Karpas-422 (cell line): Measurements from ENCODE around the gene AMHR2. TPM values are rescaled to one million over a fixed set of nuclear protein-coding genes. Genes with fewer than 3 reads are reported as not detected.

Source experiments
- DNase-seq: peaks from one replicate; pipeline ENCODE4 v3.0.0-alpha.2; 2015
- H2AFZ ChIP-seq: fragments of 200-600 bp; sonication (generic); 2 replicates; pipeline ENCODE4 v1.6.1; 2014; ENCODE audit warnings: antibody characterized with exemption, low read length, mixed read lengths
- H3K27ac ChIP-seq: fragments of 200-600 bp; sonication (generic); 2 replicates; pipeline ENCODE4 v1.5.1; 2014; ENCODE audit warnings: mild to moderate bottlenecking, low read length, moderate library complexity
- H3K27me3 ChIP-seq: fragments of 200-600 bp; sonication (generic); 2 replicates; pipeline ENCODE4 v1.6.1; 2014; ENCODE audit warnings: low read length, mixed read lengths
- H3K36me3 ChIP-seq: fragments of 200-600 bp; sonication (generic); 2 replicates; pipeline ENCODE4 v1.6.1; 2014; ENCODE audit warnings: low read length, mixed read lengths; ENCODE audit not compliant: insufficient read depth
- H3K4me1 ChIP-seq: fragments of 200-600 bp; sonication (generic); 2 replicates; pipeline ENCODE4 v1.6.1; 2014; ENCODE audit warnings: mild to moderate bottlenecking, low read length, mixed read lengths
- H3K4me2 ChIP-seq: fragments of 200-600 bp; sonication (generic); 2 replicates; pipeline ENCODE4 v1.6.1; 2014; ENCODE audit warnings: low read length, low read depth, mild to moderate bottlenecking; ENCODE audit not compliant: poor library complexity, severe bottlenecking
- H3K4me3 ChIP-seq: fragments of 200-600 bp; sonication (generic); 2 replicates; pipeline ENCODE4 v1.5.1; 2014; ENCODE audit warnings: mild to moderate bottlenecking, antibody characterized with exemption, low read length, mixed read lengths
- H3K79me2 ChIP-seq: fragments of 200-600 bp; sonication (generic); 2 replicates; pipeline ENCODE4 v1.6.1; 2014; ENCODE audit warnings: mild to moderate bottlenecking, low read length, mixed read lengths
- H3K9ac ChIP-seq: fragments of 200-600 bp; sonication (generic); 2 replicates; pipeline ENCODE4 v1.6.0; 2014; ENCODE audit warnings: low read length
- H3K9me2 ChIP-seq: fragments of 200-600 bp; sonication (generic), shearing (Covaris generic); replicated peaks from 2 replicates; pipeline ENCODE4 v1.6.0; 2014; ENCODE audit warnings: mild to moderate bottlenecking, low read length, moderate library complexity; ENCODE audit not compliant: insufficient read depth
- H3K9me3 ChIP-seq: fragments of 300-700, 200-600 bp; sonication (generic); 2 replicates; pipeline ENCODE4 v1.6.1; 2014; ENCODE audit warnings: low read length, mixed read lengths
- H4K20me1 ChIP-seq: fragments of 200-600 bp; sonication (generic); 2 replicates; pipeline ENCODE4 v1.6.1; 2014; ENCODE audit warnings: mild to moderate bottlenecking, antibody characterized with exemption, low read length, low read depth; ENCODE audit not compliant: insufficient read depth
- total RNA-seq: library from RNA; depleted of rRNA; stranded (reverse); fragments of >200 nt; shearing (Covaris generic); gene quantifications from 2 replicates; pipeline ENCODE4 v1.2.3, GENCODE V29; 2014; ENCODE audit warnings: low replicate concordance

Gene AMHR2
- total RNA-seq, 1 experiment from 2014 or later = not detected

DNA sequence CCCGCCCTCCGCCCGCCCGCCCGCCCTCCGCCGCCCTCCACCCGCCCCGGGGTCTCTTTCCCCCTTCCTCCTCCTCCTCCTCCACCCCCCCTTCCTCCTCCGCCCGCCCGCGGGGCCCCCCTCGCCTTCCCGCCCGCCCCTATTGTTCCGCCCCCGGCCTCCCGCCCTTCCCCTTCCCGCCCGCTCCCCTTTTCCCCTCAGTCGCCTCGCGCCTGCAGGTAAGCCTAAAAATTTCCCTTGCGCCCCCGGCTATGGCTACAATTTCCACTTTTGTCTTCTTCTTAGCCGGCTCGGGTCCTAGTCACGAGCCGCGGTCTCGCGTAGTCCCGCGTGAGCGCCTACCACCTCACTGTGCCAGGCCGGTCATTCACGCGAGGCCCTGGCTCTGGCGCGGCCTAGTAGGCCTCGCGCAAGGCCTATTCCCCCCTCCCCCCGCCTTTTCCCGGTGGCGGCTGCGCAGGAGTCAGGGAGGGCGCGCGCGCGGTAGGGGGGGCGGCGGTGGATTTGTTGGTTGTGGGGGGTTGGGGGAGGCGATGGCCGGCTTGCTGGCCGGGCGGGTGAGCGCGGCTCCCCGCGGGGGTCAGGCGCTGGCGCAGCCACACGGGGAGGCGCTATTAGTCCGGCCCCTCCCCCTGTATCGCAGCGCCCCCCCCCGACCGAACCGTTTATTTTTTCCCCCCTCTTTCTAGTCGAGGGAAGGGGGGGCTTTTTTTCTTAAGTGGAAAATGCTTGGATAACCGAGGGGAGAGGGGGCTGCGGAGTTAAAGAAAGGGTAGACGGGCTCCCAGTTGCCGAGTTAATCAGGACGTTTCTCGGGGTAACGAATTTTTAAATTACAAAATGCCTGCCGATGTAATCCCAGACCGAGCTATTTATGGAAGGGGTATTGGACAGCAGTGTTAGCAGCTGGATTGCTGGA lies 28.8 kb downstream of the AMHR2 start:
- peak; percentile 86 for DNase-seq
- Histone ChIP-seq H3K4me2 (peak overlapping the region; percentile 99), H3K79me2 (peaks cover 55% of the 10 kb centered on the region), H3K9ac (peak overlapping the region; percentile 100), H3K4me1 (peaks cover 32% of the 10 kb centered on the region), H3K9me2 (no peaks in the 10 kb centered on the region), H3K36me3 (peaks cover 46% of the 10 kb centered on the region), H3K27ac (peak overlapping the region; percentile 91), H3K27me3 (no peaks in the 10 kb centered on the region), H2AFZ (no peak overlapping the region), H4K20me1 (peaks cover 41% of the 10 kb centered on the region), H3K9me3 (no peaks in the 10 kb centered on the region), H3K4me3 (peak overlapping the region; percentile 98)

DNA sequence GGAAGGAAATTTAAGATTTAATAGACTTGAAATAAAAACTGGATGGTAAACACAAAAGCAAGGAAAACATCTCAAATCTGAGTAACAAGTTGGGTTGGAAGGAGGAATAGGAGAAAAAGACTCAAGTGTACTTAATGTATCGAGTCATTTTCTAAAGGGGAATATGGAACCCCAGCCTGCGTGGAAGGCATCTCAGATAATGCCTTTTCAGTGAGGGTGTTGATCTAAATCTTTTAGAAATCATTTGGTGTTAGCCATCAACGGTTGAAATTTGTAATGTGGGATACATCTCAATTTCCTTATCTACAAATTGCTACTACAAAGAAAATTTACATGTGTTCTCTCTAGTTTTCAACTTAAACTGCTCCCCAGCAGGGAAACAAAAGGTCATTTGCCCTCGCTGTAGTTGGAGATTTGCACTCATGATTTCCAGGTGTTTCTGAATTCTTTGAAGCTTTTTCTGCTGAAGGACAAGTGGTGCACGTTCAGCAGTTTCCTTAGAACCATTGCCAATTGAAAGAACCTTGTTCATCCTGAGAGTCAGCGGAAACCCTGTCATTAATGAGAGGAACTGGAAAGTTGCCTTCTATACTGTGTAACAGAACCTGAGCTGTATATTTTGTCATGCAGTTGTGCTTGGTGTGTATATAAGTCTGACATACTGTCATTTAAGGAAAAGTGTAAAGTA lies 30.4 kb downstream of the AMHR2 start:
- Histone ChIP-seq H3K4me2 (peak overlapping the region; percentile 99), H4K20me1 (peaks cover 46% of the 10 kb centered on the region), H3K9me2 (no peaks in the 10 kb centered on the region), H3K4me3 (peak overlapping the region; percentile 98; the same call in 1 of the 2 replicates), H3K9me3 (no peaks in the 10 kb centered on the region), H2AFZ (no peak overlapping the region), H3K79me2 (peaks cover 66% of the 10 kb centered on the region), H3K36me3 (peaks cover 55% of the 10 kb centered on the region), H3K4me1 (peaks cover 32% of the 10 kb centered on the region), H3K9ac (peak overlapping the region; percentile 100), H3K27me3 (no peaks in the 10 kb centered on the region), H3K27ac (no peak overlapping the region)
- no peak for DNase-seq

DNA sequence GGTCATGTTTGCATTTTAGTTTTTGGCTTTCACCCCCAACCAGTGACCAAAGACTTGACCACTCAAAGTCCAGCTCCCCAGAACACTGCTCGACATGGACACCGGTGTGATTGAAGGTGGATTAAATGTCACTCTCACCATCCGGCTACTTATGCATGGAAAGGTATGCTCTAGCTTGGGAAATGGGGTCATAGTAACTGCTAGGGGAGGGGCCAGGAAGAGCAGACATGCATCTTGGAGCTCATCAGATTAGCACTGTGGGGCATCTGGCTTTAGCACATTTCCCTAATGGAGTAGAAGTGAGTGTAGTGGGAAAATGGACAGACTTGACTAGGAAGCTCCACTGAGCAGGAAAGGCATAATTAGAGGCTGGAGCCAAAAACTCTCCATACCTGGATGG lies 31.1 kb downstream of the AMHR2 start:
- H4K20me1 ChIP-seq = peaks cover 48% of the 10 kb centered on the region
- no peak for DNase-seq

DNA sequence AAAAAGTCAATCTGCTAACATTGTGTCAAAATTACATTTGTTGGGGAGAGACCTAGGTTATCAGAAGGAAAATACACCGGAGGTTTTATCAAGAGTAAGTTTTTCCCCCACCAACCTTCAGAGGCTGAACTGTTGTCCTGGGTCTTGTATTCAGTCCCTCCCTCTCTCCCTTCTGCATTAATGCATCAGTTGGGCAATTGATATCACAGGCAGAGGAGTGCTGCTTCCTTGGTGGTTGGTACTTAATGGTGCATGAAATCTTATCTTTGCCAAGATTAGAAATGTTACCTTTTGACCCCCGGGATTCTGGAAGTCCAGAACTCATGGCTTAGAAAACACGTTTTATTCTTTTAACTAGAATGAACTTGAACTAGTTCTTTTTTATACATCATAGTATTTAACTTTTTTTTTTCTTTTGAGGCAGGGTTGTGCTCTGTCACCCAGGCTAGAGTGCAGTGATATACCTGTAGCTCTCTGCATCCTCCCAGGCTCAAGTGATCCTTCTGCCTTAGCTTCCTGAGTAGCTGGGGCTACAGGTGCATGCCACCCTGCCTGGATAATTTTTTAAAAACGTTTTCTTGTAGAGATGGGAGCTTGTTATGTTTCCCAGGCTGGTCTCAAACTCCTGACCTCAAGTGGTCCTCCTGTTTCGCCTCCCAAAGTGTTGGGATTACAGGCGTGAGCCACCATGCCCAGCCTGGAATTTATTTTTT lies 33.2 kb downstream of the AMHR2 start:
- H3K4me3 ChIP-seq = no peak overlapping the region
- no peak overlapping the region for H2AFZ ChIP-seq
- peaks cover 22% of the 10 kb centered on the region for H3K4me1 ChIP-seq
- H3K79me2 ChIP-seq = peaks cover 89% of the 10 kb centered on the region
- no peak overlapping the region for H3K9ac ChIP-seq
- H3K27ac ChIP-seq = no peak overlapping the region
- H3K27me3 ChIP-seq = no peaks in the 10 kb centered on the region
- no peak for DNase-seq
- peaks cover 82% of the 10 kb centered on the region for H3K36me3 ChIP-seq
- H3K9me2 ChIP-seq = no peaks in the 10 kb centered on the region
- no peak overlapping the region for H3K4me2 ChIP-seq
- H3K9me3 ChIP-seq = no peaks in the 10 kb centered on the region
- peaks cover 57% of the 10 kb centered on the region for H4K20me1 ChIP-seq

More for the DNA sequence above, 31.1 kb downstream of the AMHR2 start:
- no peak overlapping the region for H3K4me3 ChIP-seq
- H3K27ac ChIP-seq = no peak overlapping the region
- no peaks in the 10 kb centered on the region for H3K27me3 ChIP-seq
- H3K9me3 ChIP-seq = no peaks in the 10 kb centered on the region
- H3K4me2 ChIP-seq = peak overlapping the region; percentile 99
- peaks cover 61% of the 10 kb centered on the region for H3K36me3 ChIP-seq
- no peak overlapping the region for H3K9ac ChIP-seq
- peaks cover 72% of the 10 kb centered on the region for H3K79me2 ChIP-seq
- peaks cover 32% of the 10 kb centered on the region for H3K4me1 ChIP-seq
- no peak overlapping the region for H2AFZ ChIP-seq
- no peaks in the 10 kb centered on the region for H3K9me2 ChIP-seq

DNA sequence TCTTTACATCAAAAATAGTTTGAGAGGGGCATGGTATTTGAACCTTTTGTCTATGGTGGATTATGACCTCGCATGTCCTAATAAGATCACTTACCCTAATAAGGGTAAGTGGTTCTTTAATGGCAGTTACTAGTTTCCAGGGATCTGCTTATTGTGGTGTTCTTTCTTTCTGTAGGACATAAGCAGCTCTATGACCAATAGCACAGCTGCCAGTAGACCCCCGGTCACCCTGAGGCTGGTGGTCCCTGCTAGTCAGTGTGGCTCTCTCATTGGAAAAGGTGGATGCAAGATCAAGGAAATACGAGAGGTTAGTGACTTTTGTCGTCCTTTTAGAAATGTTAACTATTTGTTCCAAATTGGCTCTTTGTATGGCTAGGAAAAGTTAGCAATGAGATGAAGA lies 35.4 kb downstream of the AMHR2 start:
- H2AFZ ChIP-seq = no peak overlapping the region
- peaks cover 8% of the 10 kb centered on the region for H3K4me1 ChIP-seq
- H4K20me1 ChIP-seq = peaks cover 49% of the 10 kb centered on the region
- H3K36me3 ChIP-seq = peaks cover 90% of the 10 kb centered on the region
- H3K27me3 ChIP-seq = no peaks in the 10 kb centered on the region
- H3K9me2 ChIP-seq = no peaks in the 10 kb centered on the region
- no peaks in the 10 kb centered on the region for H3K9me3 ChIP-seq
- H3K79me2 ChIP-seq = peaks cover 90% of the 10 kb centered on the region
- H3K27ac ChIP-seq = no peak overlapping the region
- no peak overlapping the region for H3K9ac ChIP-seq
- no peak overlapping the region for H3K4me2 ChIP-seq
- no peak overlapping the region for H3K4me3 ChIP-seq
- no peak for DNase-seq

DNA sequence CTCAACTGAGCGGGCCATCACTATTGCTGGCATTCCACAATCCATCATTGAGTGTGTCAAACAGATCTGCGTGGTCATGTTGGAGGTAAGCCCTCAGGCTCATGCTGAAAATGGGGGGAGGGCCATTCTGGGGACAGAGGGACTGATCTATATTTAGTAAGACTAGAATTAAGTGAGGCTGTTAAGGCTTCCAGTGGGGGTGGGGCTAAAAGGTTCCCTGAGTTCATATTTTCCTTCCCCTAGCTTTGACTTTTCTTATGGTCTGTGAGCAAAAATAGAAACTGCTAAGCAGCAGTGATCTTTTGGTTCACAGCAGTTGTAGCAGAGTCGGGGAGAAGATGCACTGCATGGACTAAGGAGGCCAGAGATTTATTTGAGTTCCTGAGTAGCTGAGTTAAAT lies 37.4 kb downstream of the AMHR2 start:
- Histone ChIP-seq H3K9ac (no peak overlapping the region), H3K4me1 (no peaks in the 10 kb centered on the region), H3K27ac (no peak overlapping the region), H3K27me3 (no peaks in the 10 kb centered on the region), H3K4me3 (no peak overlapping the region), H3K79me2 (peaks cover 85% of the 10 kb centered on the region), H4K20me1 (peaks cover 46% of the 10 kb centered on the region), H3K36me3 (peaks cover 87% of the 10 kb centered on the region), H3K9me2 (no peaks in the 10 kb centered on the region), H2AFZ (no peak overlapping the region), H3K4me2 (no peak overlapping the region), H3K9me3 (no peaks in the 10 kb centered on the region)
- DNase-seq = no peak

DNA sequence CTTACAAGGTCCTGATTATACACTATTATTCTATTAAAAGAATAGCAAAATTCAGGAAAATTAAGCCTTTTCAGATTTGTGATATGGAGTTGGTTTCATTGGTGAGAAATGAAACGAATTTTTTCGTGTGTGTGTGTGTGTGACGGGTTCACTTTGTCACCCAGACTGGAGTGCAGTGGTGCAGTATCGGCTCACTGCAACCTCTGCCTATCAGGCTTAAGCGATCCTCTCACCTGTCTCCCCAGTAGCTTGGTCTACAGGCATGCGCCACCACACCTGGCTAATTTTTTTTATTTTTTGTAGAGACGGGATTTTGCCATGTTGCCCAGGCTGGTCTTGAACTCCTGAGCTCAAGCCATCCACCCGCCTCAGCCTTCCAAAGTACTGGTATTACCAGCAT lies 37.9 kb downstream of the AMHR2 start:
- Histone ChIP-seq H3K4me1 (no peaks in the 10 kb centered on the region), H4K20me1 (peaks cover 44% of the 10 kb centered on the region), H2AFZ (no peak overlapping the region), H3K9me3 (no peaks in the 10 kb centered on the region), H3K27ac (no peak overlapping the region), H3K27me3 (no peaks in the 10 kb centered on the region), H3K36me3 (peaks cover 87% of the 10 kb centered on the region), H3K79me2 (peaks cover 86% of the 10 kb centered on the region), H3K9me2 (no peaks in the 10 kb centered on the region), H3K4me3 (no peak overlapping the region), H3K4me2 (no peak overlapping the region), H3K9ac (no peak overlapping the region)
- no peak for DNase-seq

DNA sequence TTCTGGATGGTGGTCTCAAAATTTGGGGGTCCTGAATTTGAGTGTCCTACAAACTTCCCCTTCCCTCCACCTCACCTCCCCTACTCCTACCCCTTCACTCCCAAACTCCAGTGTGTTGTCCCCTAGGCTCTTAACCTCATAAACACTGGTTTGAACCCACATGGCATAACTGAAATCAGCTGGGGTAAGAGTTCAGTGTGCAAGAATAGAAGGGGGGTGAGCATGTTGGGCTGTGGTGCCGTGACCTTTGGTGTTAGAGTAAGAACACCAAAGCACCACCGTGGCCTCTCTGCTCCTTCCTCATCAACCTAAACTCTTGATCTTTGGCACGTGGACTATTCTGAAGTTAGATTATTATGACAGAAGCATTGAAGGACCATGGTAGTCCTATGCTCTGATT lies 39.3 kb downstream of the AMHR2 start:
- Histone ChIP-seq H3K27me3 (no peaks in the 10 kb centered on the region), H3K9ac (no peak overlapping the region), H4K20me1 (peaks cover 37% of the 10 kb centered on the region; the same call in 1 of the 2 replicates), H3K36me3 (peaks cover 94% of the 10 kb centered on the region), H2AFZ (no peak overlapping the region), H3K79me2 (peaks cover 82% of the 10 kb centered on the region), H3K9me3 (no peaks in the 10 kb centered on the region), H3K4me2 (no peak overlapping the region), H3K4me1 (no peaks in the 10 kb centered on the region), H3K4me3 (no peak overlapping the region), H3K27ac (no peak overlapping the region), H3K9me2 (no peaks in the 10 kb centered on the region)
- no peak for DNase-seq
